UCSD-AML1 (cell line): ENCODE data around the gene FRS2.

Experiments
- DNase-seq: peaks from one replicate; lab custom pipeline; 2025; ENCODE audit not compliant: unreplicated experiment; lab: John Stamatoyannopoulos, UW

Gene FRS2

DNA sequence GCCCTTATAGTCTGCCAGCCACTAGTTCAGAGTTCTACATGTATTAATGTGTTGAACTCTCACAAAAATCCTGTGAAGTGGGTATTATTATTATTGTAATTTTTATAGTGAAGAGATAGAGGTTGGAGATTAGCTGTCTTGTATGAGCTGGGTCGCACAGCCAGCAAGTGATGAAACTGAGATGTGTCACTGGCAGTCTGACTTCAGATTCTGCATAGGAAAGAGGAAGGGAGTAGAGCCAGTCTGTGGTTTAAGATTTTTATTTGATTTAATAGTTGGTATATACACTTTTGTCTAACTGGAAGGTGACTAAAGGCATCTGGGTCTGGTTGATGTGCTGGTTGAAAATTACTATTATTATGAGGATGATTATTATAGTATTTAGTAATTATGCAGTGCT, 5.8 kb upstream of the FRS2 start:
- DNase-seq, result no peak

DNA sequence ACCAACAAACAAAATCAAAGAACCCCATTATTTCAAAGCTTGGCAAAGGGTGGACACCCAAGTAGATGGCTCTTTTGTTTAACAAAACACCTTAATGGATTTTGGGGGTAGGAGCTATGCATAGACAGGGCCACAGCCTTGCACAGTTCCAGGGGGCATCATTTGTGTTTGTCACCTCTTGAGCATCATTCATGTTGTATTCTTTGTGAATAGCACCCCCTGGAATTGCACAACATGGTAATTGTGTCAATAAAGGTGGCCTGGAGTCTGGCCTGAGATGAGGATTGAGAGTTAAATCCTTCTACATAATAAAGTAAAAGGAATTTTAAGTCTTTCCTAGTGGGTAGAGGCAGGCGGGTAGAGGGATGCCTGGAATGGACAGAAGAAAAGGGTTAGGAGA, 3.3 kb upstream of the FRS2 start:
- DNase-seq, result no peak

DNA sequence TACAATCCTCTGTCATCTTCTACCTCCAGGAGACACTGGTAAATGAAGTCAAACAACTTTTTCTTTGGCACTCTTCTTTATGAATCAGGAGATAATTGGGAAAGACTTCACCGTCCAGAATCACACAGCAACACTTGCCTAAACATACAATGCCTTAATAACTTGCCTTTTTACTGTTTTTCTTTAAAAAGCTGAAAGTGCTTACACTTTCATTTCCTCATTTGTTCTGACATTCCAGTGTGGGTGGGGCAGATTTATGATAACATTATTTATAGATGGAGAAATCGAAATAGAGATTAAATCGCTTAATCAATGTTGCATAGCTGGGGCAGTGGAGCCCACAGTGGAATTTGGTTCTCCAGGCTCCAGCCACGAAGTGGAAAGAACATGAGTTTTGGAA, 2.8 kb upstream of the FRS2 start:
- DNase-seq, result no peak

DNA sequence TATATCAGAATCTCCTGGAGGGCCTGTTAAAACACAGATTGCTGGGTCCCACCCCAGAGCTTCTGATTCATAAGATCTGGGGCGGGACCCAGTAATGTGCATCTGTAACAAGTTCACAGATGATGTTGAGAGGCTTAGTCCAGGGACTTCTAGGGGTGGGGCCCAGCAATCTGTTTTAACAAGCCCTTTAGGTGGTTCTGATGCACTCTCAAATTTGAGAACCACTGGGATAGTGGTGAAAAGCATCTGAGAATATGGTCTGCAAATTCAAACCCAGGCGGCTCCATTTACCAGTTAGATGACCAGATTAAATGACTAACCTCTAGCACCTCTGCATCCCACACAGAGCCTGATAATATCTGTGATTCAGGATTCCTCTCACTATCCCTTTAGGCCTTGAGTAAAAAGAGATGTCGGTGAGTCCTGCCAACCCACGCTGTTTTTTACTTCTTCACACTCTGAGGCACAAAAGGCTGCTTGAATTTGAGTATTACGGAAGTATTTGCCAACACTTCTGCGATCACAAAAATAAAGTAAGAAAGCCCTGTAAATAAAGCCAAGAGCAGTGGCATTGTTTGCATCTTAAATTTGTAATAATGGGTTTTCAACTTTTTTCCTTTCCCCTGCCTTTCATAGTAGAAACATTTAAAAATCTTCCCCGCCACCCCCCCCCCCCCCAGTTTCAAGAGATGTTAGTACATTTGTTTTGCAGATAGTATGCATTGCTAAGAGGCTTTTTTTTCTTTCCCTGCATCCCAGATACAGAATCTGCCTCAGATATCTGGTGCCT, 1.8 kb upstream of the FRS2 start:
- DNase-seq, result no peak

DNA sequence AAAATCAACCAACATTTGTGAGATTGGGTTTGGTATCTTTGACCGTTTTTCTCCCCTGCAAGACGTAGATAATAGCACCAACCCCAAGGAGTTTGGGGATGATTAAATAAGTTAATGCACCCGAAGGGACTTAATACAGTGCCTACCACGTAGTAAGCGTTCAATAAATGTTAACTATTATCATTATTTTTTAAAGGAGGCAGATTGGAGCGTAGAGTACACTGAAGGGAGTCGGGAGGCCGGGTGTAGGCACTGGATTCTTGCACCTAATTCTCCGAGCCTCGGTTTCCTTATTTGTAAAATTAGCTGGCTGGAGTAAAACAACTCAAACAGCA, 367 bp upstream of the FRS2 start:
- DNase-seq, result no peak

DNA sequence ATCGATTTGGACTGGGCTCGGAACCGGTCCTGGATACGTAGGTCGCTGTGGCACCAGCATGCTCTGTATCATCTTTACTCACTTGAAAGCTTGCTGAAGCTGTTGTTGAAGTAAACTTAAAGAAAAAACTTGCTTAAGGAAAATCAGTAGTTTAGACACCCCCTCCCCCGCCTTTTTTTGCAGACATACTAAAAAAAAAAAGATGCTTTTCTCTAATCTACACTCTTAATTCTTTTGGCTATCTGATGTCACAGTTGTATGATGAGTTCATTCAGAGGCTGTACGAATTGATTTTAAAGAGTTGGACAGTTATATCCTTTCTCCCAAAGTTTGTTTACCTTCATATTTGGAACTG, 865 bp downstream of the FRS2 start:
- no peak for DNase-seq

DNA sequence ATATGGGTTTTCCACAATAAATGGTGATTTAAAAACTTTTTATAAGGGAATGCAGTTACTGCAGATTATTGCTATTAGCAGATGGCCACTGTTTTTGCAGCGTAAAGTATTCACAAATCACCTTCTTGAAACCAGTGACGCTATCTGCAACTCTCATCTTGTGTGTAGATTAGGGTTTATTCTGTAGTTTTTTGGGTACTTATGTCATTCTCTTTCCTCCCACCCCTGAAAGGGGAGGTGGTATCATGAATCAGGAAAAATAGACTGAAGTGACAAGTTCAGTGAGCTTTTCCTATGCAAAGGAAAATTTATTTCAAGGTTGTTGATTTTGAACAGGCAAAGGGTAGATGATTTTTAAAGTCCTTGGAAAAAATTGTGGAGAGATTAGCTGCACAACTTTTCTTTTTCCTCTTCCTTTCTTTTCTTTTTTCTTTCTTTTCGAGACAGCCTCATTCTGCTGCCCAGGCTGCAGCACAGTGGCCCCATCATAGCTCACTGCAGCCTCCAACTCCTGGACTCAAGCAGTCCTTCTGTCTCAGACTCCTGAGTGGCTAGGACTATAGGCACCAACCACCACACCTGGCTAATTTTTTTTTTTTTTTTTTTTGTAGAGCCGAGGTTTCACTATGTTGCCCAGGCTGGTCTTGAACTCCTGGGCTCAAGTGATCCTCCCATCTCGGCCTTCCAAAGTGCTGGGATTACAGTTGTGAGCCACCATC, 1.6 kb downstream of the FRS2 start:
- DNase-seq, result no peak

DNA sequence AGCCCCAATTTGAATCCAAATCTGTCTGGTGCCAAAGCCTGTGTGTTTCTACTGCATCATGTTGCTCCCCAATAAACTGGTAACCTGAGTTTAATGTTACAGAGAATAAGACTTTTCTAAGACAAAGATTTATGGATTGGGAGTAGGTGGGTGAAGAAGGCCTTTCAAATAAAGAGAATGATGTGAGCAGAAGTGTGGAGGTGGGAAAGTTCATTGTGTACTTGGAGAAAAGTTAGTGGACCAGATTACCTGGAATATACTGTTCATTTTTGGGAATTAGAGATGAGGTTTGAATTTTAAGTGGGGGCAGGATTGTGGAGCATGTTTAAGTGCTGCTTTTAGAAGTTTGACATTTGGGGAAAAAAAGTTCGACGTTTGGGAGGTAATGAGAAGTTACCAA, 3.1 kb downstream of the FRS2 start:
- DNase-seq, result no peak

DNA sequence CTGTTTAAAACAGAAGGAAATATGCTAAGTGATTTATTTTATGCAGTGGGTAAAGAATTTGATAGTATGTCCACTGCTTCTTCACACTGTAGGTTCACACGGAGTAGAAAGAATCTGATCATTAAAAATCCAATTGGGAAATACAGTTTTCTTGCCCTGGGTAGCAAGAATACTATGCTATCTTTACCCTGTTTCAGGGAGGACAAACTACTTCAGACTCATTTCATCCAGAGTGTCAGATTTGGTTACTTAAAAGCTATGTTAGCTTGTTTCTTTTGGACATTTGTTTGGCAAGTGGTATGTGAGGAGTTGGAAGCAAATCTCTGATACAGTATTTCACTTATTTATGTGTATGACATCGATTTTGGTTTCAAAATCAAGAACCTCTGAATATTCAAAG, 4.3 kb downstream of the FRS2 start:
- no peak for DNase-seq

DNA sequence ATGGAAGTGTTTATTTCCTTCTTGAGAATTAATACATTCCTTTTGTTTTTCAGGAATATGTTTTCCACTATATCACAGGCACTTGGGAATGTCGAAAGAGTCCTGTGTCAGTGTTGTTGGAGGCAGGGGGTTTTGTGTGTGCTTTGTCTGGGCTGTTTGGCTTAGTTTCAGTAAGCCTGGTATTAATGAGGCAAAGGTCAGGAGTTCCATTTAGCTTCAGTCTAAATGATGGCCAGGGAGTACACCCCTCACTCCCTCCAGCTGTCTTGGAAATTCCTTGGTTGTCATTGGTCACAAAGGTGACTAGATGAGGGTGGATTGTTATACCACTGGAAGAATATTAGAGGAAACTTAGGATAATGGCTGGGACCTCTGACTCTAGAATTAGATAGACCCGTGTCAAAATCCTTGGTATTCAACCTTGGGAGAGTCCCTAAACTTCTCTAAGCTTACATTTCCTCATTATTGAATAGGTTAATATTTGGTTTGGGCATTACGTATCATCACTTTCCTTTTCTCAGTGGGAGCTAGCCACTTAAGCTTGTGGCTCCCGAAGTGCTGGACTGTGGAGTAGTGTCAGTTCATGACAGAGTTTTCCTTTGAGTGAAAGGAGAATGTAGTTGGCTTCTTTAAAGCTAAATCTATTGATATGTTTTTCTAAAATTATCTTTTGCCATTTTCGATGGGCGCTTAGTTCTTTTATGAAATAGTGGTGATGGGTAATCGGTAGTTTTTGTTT, 5.2 kb downstream of the FRS2 start:
- DNase-seq, result no peak

DNA sequence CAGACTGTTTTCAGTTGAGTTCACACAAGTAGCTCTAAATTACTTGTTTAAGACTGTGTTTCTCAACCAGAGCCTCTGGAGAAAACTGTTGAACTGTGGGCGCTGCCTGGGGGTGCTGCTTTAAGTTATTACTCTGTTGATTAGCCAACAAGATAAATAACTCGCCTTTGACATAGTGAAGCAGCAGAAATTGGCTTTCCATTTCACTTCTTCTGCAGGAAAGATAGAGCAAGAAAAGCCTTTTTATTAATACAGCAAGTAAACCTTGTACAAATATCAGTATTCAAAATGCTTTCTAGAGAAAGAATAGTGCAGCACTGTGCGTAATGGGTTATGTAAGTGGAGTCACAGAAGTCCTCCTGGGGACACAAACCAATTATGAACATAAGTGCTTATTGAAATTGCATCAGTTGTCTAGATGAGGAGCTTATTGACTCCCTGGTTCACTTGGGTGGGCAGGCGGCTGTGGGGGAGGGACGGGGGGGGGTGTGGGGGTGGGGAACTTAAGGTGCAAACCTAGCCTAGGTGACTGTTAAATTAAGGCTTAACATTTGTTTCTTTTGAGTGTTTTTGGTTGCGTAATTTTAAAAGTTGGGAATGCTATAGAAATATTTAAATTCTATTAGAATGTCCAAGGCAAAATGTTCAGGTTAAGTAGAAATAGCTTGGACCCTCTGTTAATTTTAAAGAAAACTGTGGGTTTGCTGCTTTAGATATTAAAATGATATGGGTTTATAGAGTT, 6.3 kb downstream of the FRS2 start:
- no peak for DNase-seq

DNA sequence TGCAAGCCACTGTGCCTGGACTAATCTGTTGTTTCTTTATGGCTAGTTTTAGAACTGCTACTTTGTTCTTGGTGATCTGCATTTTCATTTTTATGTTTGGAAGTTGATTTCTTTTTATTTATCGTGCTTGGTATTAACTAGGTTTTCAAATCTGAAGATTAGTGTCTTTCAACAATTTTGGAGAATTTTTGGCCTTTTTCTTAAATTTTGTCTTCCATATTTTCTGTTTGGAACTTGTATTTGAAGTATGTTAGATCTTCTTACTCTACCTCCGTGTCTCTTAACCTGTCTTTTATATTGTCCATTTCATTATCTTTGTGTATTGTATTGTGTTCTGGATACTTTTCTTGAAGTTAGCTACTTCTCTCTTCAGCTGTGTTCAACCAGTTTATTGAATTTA, 9.5 kb downstream of the FRS2 start:
- no peak for DNase-seq

DNA sequence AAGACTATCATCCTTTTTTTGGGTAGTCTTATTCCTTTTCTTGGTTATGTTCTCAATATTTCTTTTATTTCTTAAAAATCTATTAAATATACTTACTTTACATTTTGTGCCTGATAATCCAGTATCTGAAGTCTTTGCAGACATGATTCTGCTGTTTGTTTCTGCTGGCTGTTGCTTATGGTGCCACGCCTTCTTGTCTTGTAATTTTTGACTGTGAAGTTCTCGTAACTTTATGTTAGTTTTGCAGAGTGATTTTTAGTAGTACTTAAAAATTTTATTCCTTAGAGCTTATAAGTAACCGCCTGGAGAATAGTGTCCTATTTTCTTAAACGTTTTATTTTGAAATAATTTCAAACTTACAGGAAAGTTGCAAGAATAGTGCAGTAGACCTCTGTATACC, 10.5 kb downstream of the FRS2 start:
- DNase-seq, result no peak

DNA sequence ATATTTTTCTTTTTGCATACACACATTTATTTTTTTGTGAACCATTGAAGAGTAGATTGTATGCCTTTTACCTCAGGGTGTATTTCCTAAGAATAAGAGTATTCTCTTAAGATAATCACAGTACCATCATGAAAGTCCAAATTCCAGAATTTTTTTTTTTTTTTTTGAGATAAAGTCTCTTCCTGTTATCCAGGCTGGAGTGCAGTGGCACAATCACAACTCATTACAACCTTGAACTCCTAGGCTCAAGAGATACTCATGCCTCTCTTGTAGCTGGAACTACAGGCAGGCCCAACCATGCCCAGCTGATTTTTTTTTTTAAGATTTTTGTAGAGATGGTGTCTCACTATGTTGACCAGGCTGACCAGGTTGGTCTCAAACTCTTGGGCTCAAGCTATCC, 10.9 kb downstream of the FRS2 start:
- no peak for DNase-seq

DNA sequence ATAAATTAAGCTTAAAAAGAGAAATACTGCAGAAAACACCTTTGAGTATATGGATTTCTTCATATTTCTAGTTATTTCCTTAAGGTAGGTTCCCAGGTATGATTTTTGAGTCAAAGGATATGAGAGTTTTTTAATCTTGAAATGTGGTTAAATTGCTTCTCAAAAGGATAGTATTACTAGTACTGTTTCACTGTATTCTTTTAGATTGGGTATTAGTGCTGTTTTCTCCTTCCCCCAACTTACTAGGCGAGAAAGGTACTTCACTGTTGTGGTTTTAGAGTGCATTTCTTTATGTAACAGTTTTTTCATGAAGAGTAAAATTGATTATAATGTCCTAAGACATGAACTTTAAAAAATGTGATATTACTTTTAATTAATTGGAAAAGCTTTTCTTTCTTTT, 13.5 kb downstream of the FRS2 start:
- no peak for DNase-seq

DNA sequence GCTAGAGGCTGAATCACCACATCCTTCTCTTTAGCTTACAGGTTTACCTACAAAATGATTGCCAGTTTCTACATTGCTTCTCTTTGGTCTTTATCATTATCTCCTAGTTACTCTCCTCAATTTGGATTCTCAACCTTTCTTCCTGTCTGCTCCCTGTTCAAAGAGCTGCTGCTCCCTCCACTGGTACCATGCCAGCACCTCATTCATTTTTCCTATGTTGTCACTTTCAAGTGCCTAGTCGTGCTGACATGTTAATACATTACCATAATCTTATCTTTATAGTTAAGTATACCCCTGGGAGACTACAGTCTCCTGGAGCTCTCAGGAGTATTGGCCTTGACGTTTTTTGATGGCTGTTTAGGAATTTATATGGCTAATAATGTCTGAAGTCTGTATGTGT, 14.2 kb downstream of the FRS2 start:
- DNase-seq, result no peak

DNA sequence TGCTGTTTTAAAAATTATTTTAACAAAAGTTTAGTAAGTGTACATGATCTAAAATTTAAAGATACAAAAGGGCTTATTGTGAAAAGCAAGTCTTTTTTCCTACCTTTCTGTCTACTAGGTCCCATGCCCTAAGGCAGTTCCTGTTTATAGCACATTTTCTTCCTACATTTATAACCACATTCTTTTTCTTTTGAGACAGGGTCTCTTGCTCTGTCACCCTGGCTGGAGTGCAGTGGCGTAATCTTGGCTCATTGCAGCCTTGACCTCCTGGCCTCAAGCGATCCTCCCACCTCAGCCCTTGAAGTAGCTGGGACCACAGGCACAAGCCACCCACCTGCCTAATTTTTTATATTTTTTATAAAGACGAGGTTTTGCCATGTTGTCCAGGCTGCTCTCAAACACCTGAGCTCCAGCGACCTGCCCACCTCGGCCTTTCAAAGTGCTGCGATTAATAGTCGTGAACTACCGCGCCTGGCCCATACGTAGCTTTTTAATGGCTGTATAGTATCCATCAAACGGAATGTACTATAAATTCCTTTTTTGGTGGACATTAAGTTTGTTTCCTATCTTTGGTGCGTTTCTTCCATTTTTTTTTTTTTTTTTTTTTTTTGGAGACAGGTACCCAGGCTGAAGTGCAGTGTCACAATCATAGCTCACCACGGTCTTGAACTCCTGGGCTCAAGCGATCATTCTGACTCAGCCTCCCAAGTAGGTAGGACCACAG, 20.9 kb downstream of the FRS2 start:
- DNase-seq, result no peak

DNA sequence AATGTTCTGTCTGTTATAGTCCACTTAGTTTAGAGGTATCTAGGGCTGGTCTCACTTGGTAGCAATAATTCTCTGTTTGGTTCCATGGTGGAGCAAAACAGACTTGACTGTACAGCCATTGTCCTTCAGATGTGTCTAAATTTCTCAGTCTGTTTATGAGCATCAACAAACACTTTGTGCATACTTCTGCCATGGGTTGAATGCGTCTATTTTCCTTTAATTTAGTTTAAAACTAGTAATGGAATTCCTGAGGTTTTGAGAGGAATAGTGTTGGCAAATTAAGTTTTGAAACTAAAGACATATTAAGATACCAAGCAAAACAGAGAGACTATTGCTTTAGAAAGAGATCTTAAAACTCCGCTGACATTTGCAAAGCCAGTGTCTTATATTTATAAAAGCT, 22.6 kb downstream of the FRS2 start:
- DNase-seq, result no peak

DNA sequence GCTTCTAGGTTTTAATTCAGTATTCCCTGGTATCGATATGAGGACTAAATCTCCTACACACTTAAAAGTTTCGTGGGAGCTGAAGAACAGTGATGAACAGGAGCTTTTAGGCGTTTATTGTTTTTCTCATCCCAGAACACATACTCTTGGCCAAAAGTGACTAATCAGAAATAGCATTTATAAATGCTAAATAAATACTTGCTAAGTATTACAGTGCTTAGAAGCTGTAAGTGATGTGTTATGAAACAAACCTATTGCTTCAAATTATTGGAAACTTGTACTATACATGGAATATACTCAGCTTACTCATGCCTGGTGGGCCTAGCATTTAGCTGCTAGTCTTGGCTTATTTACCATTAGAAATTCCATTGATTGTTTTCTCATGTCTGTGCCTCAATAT, 24.9 kb downstream of the FRS2 start:
- DNase-seq, result no peak

DNA sequence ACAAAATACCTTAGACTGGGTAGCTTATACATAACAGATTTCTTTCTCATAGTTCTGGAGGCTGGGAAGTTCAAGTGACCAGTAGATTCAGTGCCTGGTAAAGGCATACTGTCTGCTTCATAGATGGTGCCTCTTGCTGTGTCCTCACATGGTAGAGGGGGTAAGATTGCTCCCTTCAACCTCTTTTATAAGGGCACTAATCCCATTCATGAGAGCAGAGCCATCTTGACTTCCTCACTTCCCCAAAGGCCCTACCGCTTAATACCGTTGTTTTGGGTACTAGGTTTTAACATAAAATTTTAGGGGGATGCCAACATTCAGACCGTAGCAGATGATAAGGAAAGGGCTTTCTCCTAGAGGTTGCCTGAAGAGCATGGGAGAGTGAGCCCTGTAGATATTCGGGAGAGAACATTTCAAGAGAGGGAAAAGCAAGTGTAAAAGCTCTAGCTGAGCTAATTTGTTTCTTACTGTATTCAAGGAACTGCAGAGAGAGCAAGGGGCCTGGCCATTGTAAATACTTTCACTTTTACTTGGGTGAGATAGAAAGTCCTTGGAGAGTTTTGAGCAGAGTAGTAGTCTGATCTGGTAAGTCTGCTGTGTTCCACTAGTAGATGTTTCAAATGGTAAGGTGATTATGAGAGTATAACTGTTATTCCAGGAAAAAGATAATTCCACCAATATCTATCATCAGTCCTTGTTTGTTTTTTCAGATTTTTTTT, 27.3 kb downstream of the FRS2 start:
- no peak for DNase-seq
